H1 (cell line): Measurements from ENCODE around the gene DHX57. TPM values are rescaled to one million over a fixed set of nuclear protein-coding genes. Genes with fewer than 3 reads are reported as not detected.
A peak's percentile ranks its signal among the peaks of the same experiment; 100 is the strongest.

Experiments used
- ASH2L ChIP-seq: fragments of 200-600, 300-600 bp; sonication (generic); IDR thresholded peaks from one replicate; pipeline ENCODE4 v1.7.1; 2017; ENCODE audit warnings: low read length
- CBX5 ChIP-seq: fragments of 300-800, 300-1000 bp; sonication (generic); IDR thresholded peaks from 2 replicates; pipeline ENCODE4 v1.7.1; 2016; ENCODE audit warnings: antibody characterized with exemption, low read length, low read depth
- CHD2 ChIP-seq: IDR thresholded peaks from 2 replicates; pipeline ENCODE4 v1.6.1; 2012; ENCODE audit warnings: low read length, improper control_type of control experiment
- CTBP2 ChIP-seq: IDR thresholded peaks from 2 replicates; pipeline ENCODE4 v1.7.0; 2011; ENCODE audit warnings: borderline replicate concordance, mild to moderate bottlenecking, moderate library complexity, mixed read lengths, low read length; ENCODE audit not compliant: insufficient read depth, insufficient read length
- FOSL1 ChIP-seq: IDR thresholded peaks from 2 replicates; pipeline ENCODE4 v1.6.1; 2011; ENCODE audit warnings: mild to moderate bottlenecking, low read depth, low read length, moderate library complexity; ENCODE audit not compliant: insufficient read depth
- GABPA ChIP-seq: IDR thresholded peaks from 2 replicates; pipeline ENCODE4 v1.6.1; 2011; ENCODE audit warnings: mild to moderate bottlenecking, low read length, moderate library complexity, borderline replicate concordance; ENCODE audit not compliant: insufficient read depth
- HDAC6 ChIP-seq: IDR thresholded peaks from one replicate; pipeline ENCODE4 v1.7.1; 2012; ENCODE audit warnings: low read depth, mild to moderate bottlenecking, inconsistent platforms, low read length, moderate library complexity
- KDM4A ChIP-seq: IDR thresholded peaks from one replicate; pipeline ENCODE4 v1.7.1; 2012; ENCODE audit warnings: low read depth, mild to moderate bottlenecking, moderate library complexity, low read length, inconsistent platforms; ENCODE audit not compliant: severe bottlenecking
- KDM5A ChIP-seq: fragments of 200-600 bp; IDR thresholded peaks from 2 replicates; pipeline ENCODE4 v1.7.1; 2012; ENCODE audit warnings: mild to moderate bottlenecking, low read length, inconsistent platforms, mixed read lengths
- MAFK ChIP-seq: IDR thresholded peaks from 2 replicates; pipeline ENCODE4 v1.6.1; 2012; ENCODE audit warnings: low read depth, mild to moderate bottlenecking, improper control_type of control experiment, low read length
- NRF1 ChIP-seq: IDR thresholded peaks from 2 replicates; pipeline ENCODE4 v1.6.1; 2011; ENCODE audit warnings: mild to moderate bottlenecking, low read depth, low read length, improper control_type of control experiment
- POLR2A ChIP-seq, 2 experiments: IDR thresholded peaks; 1 replicate in 1 of 2; 2 replicates in 1 of 2; pipeline ENCODE4 v1.6.1; 2011; ENCODE audit warnings: low read depth in 2 of 2, low read length in 2 of 2, mild to moderate bottlenecking in 2 of 2; ENCODE audit errors: control extremely low read depth in 1 of 2
- POU5F1 ChIP-seq: IDR thresholded peaks from 2 replicates; pipeline ENCODE4 v1.6.1; 2011; ENCODE audit warnings: low read depth, mild to moderate bottlenecking, low read length, moderate library complexity
- RBBP5 ChIP-seq: IDR thresholded peaks from 2 replicates; pipeline ENCODE4 v1.7.1; 2012; ENCODE audit warnings: low read depth, mild to moderate bottlenecking, inconsistent platforms, low read length, moderate library complexity, borderline replicate concordance
- RFX5 ChIP-seq: IDR thresholded peaks from 2 replicates; pipeline ENCODE4 v1.6.1; 2011; ENCODE audit warnings: low read depth, low read length, improper control_type of control experiment, borderline replicate concordance
- RNF2 ChIP-seq: fragments of 200-900, 300-1000 bp; sonication (generic); IDR thresholded peaks from 2 replicates; pipeline ENCODE4 v1.7.1; 2016; ENCODE audit warnings: borderline replicate concordance, low read depth, mild to moderate bottlenecking, antibody characterized with exemption, low read length; ENCODE audit not compliant: poor library complexity, severe bottlenecking; ENCODE audit errors: missing control alignments
- RXRA ChIP-seq: IDR thresholded peaks from 2 replicates; pipeline ENCODE4 v1.6.1; 2011; ENCODE audit warnings: low read depth, mild to moderate bottlenecking, low read length, moderate library complexity; ENCODE audit not compliant: insufficient read depth
- SIN3A ChIP-seq, 2 experiments: IDR thresholded peaks in 1 of 2; conservative IDR thresholded peaks in 1 of 2; 2 replicates each; pipeline ENCODE4 v1.6.1; 2011 to 2012; ENCODE audit warnings: low read length in 2 of 2, improper control_type of control experiment in 1 of 2, low read depth in 1 of 2, mild to moderate bottlenecking in 1 of 2
- SP4 ChIP-seq: IDR thresholded peaks from 2 replicates; pipeline ENCODE4 v1.6.1; 2012; ENCODE audit warnings: low read length, inconsistent platforms
- SUZ12 ChIP-seq: fragments of 200-600 bp; sonication (generic); IDR thresholded peaks from 2 replicates; pipeline ENCODE4 v1.6.1; 2012; ENCODE audit warnings: mild to moderate bottlenecking, inconsistent platforms, low read length, moderate library complexity, mixed read lengths
- TAF7 ChIP-seq: optimal IDR thresholded peaks from 2 replicates; pipeline ENCODE3; 2011; ENCODE audit warnings: low read depth, mild to moderate bottlenecking, inconsistent platforms, low read length, moderate library complexity, borderline replicate concordance
- TCF12 ChIP-seq: IDR thresholded peaks from 2 replicates; pipeline ENCODE4 v1.6.1; 2011; ENCODE audit warnings: low read depth, mild to moderate bottlenecking, low read length
- polyA plus RNA-seq, 7 experiments: library from polyadenylated mRNA; depleted of rRNA in 3 of 7; stranded (reverse) in 5 of 7; unstranded in 2 of 7; fragments of >200 nt in 5 of 7; fragments of 200-250 nt in 2 of 7; gene quantifications; 1 replicate in 5 of 7; 2 replicates in 1 of 7; 4 replicates in 1 of 7; pipeline versions ENCODE4 v1.2.1 to v1.2.3, GENCODE V29; 2011 to 2013; ENCODE audit warnings: missing spikeins in 2 of 7, mixed read lengths in 2 of 7
- total RNA-seq: library from RNA; stranded (reverse); fragmentation: NEBNext Ultra II Directional; extraction: Animal tissue kit (Norgen Biotek cat#: 25700); gene quantifications from 2 replicates; pipeline ENCODE4 v1.2.1, GENCODE V29; 2021
- TF ChIP-seq, protein P1 (sequence below): IDR thresholded peaks from 2 replicates; pipeline ENCODE4 v1.6.1; 2012; ENCODE audit warnings: inconsistent platforms
- TF ChIP-seq, protein P2 (sequence below): IDR thresholded peaks from 2 replicates; pipeline ENCODE4 v1.6.1; 2011; ENCODE audit warnings: low read depth, mild to moderate bottlenecking, low read length; ENCODE audit not compliant: insufficient read depth

DHX57 gene
- total and polyA plus RNA-seq, 2 of the 8 experiments (the other 6 are each of a cell fraction or from before 2014, with no cell fraction given): 10.7 to 32.9 TPM

DNA sequence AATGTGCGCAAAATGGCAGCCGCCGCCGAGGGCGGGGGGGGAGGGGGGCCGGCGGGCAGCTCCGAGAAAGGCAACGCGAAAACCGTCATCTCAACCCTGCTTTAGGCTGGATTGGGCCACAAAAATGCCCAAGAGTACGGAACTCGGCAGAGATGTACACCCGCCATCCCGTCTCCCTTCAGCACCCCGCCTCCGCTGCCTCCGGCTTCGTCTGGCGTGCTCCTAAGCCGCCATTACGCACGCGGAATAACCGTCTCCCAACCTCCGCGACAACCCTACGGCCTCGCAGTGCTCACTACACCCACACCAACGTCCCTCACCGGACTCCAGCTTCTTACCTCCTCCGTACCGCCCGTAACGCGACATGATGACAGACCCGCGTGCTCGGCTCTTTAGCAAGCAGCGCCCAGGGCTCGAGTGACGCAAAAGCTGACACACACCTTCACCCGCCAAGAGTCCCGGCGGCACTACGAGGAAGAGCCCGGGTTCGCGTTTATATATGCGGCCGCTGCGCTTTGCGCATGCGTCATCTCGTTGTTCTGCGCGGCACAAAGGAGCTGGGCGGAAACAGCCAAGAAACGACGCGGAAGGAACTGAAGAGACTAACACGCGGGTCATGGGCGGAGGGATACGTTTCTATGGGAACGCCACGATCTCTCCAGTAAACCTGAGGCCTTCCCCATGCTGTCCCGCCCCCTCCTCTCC lies 124.7 kb downstream of the DHX57 start, which contains the start of gene SRSF7 (continued):
- TF ChIP-seq POLR2A (IDR thresholded peaks at IDR 0.05; ENCODE audit: control extremely low read depth in 1 of 2, low read depth in 2 of 2, low read length in 2 of 2) (peak; percentile 100), RXRA (no peak), CTBP2 (peak; percentile 22), GABPA (no peak), RNF2 (no peak), ASH2L (peak; percentile 57), NRF1 (peak; percentile 70), RBBP5 (peak; percentile 84), KDM5A (no peak), HDAC6 (no peak), TCF12 (0 out of 2 replicates have a peak, but pooled peaks have one; percentile 42), TAF7 (peak; percentile 100), FOSL1 (no peak), SP4 (peak; percentile 51; the same call in 1 of the 2 replicates), CBX5 (no peak), KDM4A (no peak), RFX5 (no peak), SIN3A (conservative IDR thresholded peaks at IDR 0.05 in 1 of 2, IDR thresholded peaks at IDR 0.05 in 1 of 2; ENCODE audit: low read depth in 1 of 2, low read length in 2 of 2) (peak; percentile 92 to 96), CHD2 (peak; percentile 94), POU5F1 (no peak), SUZ12 (no peak), MAFK (no peak)
- TF ChIP-seq, protein P1, sequence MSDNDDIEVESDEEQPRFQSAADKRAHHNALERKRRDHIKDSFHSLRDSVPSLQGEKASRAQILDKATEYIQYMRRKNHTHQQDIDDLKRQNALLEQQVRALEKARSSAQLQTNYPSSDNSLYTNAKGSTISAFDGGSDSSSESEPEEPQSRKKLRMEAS: peak; percentile 91
- TF ChIP-seq, protein P2, sequence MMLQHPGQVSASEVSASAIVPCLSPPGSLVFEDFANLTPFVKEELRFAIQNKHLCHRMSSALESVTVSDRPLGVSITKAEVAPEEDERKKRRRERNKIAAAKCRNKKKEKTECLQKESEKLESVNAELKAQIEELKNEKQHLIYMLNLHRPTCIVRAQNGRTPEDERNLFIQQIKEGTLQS: no peak
